ENCODE results near the gene ZFPM1. TPM values are rescaled to one million over a fixed set of nuclear protein-coding genes. Genes with fewer than 3 reads are reported as not detected.

ZFPM1 gene
- total and polyA plus RNA-seq, 2 experiments from 2014 or later: 0.53 to 2.2 TPM

DNA sequence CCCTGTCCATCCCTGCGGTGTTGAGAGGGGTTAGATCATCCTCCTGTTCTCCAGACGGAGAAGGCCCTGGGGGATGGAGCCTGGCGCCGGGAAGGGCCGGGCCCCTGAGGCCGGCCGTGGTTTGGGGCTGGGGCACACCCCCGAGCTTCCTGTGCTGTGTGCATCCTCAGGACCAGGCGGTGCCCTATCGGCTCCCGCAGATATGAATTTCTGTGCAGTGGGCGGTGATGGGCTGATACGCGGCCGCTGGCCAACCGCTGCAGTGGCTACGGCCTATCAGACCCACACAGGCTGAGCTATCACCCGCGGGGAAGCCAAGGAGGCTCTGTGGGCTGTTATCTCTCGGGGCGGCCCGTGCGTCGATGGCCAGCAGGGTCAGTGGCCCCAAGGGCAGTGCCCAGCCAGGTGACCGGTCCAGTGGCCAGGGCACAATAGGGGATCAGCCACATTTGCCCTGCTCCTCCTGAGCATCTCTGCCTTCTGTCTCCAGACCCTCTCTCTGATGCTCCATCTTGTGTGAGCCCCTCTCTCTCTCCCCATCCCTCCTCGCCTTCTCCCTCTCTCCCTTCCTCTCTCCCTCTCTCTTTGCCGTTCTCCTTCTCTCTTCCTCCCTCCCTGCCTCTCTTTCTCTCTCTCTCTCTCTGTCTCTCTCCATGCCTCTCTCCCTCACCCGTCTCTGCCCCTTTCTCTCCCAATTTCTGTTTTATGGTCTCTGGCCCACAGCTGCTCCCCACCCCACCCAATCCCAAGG is 38.7 kb downstream of the ZFPM1 start:
- H3K9me2 ChIP-seq (ENCODE audit: insufficient read depth): no peaks in the 10 kb centered on the region
- H3K4me2 ChIP-seq: no peak overlapping the region
- no peaks in the 10 kb centered on the region for H3K79me2 ChIP-seq (replicated peaks; ENCODE audit: insufficient read depth)
- no peak overlapping the region for H2AFZ ChIP-seq
- H3K36me3 Mint-ChIP-seq (ENCODE audit: low read depth): no peaks in the 10 kb centered on the region
- no peaks in the 10 kb centered on the region for H3K36me3 ChIP-seq (ENCODE audit: insufficient read depth)
- ATAC-seq (no peak), DNase-seq (ENCODE audit: low spot score) (no peak)
- H3K4me1 Mint-ChIP-seq: no peaks in the 10 kb centered on the region; the same call in 2 of the 3 replicates
- no peaks in the 10 kb centered on the region for H3K9me3 Mint-ChIP-seq
- TF ChIP-seq, protein P1, sequence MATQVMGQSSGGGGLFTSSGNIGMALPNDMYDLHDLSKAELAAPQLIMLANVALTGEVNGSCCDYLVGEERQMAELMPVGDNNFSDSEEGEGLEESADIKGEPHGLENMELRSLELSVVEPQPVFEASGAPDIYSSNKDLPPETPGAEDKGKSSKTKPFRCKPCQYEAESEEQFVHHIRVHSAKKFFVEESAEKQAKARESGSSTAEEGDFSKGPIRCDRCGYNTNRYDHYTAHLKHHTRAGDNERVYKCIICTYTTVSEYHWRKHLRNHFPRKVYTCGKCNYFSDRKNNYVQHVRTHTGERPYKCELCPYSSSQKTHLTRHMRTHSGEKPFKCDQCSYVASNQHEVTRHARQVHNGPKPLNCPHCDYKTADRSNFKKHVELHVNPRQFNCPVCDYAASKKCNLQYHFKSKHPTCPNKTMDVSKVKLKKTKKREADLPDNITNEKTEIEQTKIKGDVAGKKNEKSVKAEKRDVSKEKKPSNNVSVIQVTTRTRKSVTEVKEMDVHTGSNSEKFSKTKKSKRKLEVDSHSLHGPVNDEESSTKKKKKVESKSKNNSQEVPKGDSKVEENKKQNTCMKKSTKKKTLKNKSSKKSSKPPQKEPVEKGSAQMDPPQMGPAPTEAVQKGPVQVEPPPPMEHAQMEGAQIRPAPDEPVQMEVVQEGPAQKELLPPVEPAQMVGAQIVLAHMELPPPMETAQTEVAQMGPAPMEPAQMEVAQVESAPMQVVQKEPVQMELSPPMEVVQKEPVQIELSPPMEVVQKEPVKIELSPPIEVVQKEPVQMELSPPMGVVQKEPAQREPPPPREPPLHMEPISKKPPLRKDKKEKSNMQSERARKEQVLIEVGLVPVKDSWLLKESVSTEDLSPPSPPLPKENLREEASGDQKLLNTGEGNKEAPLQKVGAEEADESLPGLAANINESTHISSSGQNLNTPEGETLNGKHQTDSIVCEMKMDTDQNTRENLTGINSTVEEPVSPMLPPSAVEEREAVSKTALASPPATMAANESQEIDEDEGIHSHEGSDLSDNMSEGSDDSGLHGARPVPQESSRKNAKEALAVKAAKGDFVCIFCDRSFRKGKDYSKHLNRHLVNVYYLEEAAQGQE (IDR thresholded peaks at IDR 0.05; ENCODE audit: unreplicated experiment): no peak
- no peak for TF ChIP-seq POLR2AphosphoS5 (IDR thresholded peaks at IDR 0.05; ENCODE audit: low read depth)
- no peak for TF ChIP-seq EZH2 (IDR thresholded peaks at IDR 0.05; ENCODE audit: low read depth, unreplicated experiment)
- no peak for TF ChIP-seq STAT1 (IDR thresholded peaks at IDR 0.05; ENCODE audit: unreplicated experiment)
- no peak for TF ChIP-seq ZNF114 (CRISPR knock-in tag; IDR thresholded peaks at IDR 0.05)
- TF ChIP-seq EZH2phosphoT487 (IDR thresholded peaks at IDR 0.05; ENCODE audit: unreplicated experiment): no peak
- no peak for TF ChIP-seq ZNF331 (CRISPR knock-in tag; IDR thresholded peaks at IDR 0.05; ENCODE audit: low read depth)
- TF ChIP-seq JUNB (IDR thresholded peaks at IDR 0.05; ENCODE audit: unreplicated experiment): no peak
- TF ChIP-seq CREB1 (CRISPR knock-in tag; IDR thresholded peaks at IDR 0.05; ENCODE audit: low read depth): no peak
- TF ChIP-seq ZNF462 (CRISPR knock-in tag; IDR thresholded peaks at IDR 0.05): no peak
- TF ChIP-seq NANOG (IDR thresholded peaks at IDR 0.05; ENCODE audit: borderline replicate concordance): no peak
- TF ChIP-seq CTCF (conservative IDR thresholded peaks at IDR 0.05; ENCODE audit: low read depth in 2 of 2): no peak
- TF ChIP-seq, protein P2, sequence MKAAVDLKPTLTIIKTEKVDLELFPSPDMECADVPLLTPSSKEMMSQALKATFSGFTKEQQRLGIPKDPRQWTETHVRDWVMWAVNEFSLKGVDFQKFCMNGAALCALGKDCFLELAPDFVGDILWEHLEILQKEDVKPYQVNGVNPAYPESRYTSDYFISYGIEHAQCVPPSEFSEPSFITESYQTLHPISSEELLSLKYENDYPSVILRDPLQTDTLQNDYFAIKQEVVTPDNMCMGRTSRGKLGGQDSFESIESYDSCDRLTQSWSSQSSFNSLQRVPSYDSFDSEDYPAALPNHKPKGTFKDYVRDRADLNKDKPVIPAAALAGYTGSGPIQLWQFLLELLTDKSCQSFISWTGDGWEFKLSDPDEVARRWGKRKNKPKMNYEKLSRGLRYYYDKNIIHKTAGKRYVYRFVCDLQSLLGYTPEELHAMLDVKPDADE (IDR thresholded peaks at IDR 0.05): no peak
- peaks cover 5% of the 10 kb centered on the region for H3K27me3 Mint-ChIP-seq (ENCODE audit: insufficient read depth, low read depth, poor library complexity)
- H3K27ac Mint-ChIP-seq: no peak overlapping the region
- H3K4me3 Mint-ChIP-seq: no peak overlapping the region
- no peak overlapping the region for H3K4me3 ChIP-seq
- no peaks in the 10 kb centered on the region for H4K20me1 ChIP-seq (replicated peaks; ENCODE audit: insufficient read depth)
- no peak overlapping the region for H3K27ac ChIP-seq (ENCODE audit: low read depth)
- H3F3A ChIP-seq (replicated peaks; ENCODE audit: low read depth): no peaks in the 10 kb centered on the region
- H3K4me1 ChIP-seq (ENCODE audit: insufficient read depth): no peaks in the 10 kb centered on the region
- no peaks in the 10 kb centered on the region for H3K27me3 ChIP-seq (ENCODE audit: insufficient read depth)

All from GM23338 (cell line).